HEK293T (cell line): Measurements from ENCODE around the gene CPEB4.

Source experiments
- CTCF ChIA-PET: fragments of 350-600 bp; formaldehyde crosslinking; extraction: SDS; loops from one replicate; lab custom pipeline; 2021; ENCODE audit warnings: antibody characterized with exemption, inconsistent platforms; lab: Yijun Ruan, JAX
- POLR2A ChIA-PET: fragments of 350-600 bp; formaldehyde crosslinking; extraction: SDS; loops from one replicate; lab custom pipeline; 2020; ENCODE audit warnings: antibody characterized with exemption, inconsistent platforms; lab: Yijun Ruan, JAX
- DNase-seq: peaks from one replicate; pipeline ENCODE4 v3.0.0; 2012; ENCODE audit warnings: mixed read lengths; ENCODE audit errors: extremely low spot score
- ARNT ChIP-seq: fragments of 450-650 bp; IDR thresholded peaks from 2 replicates; pipeline ENCODE4 v1.6.1; 2017; ENCODE audit warnings: mild to moderate bottlenecking
- BHLHE40 ChIP-seq: fragments of 450-650 bp; IDR thresholded peaks from 2 replicates; pipeline ENCODE4 v1.6.1; 2016; ENCODE audit warnings: mild to moderate bottlenecking, moderate library complexity, borderline replicate concordance
- CTBP1 ChIP-seq: fragments of 450-650 bp; IDR thresholded peaks from 2 replicates; pipeline ENCODE4 v1.6.1; 2016; ENCODE audit warnings: borderline replicate concordance
- ELF4 ChIP-seq: fragments of 450-650 bp; IDR thresholded peaks from 2 replicates; pipeline ENCODE4 v1.6.1; 2017; ENCODE audit warnings: antibody characterized with exemption
- FOXA1 ChIP-seq: fragments of 450-650 bp; IDR thresholded peaks from 2 replicates; pipeline ENCODE4 v1.6.1; 2016; ENCODE audit warnings: mild to moderate bottlenecking
- FOXK2 ChIP-seq: fragments of 450-650 bp; IDR thresholded peaks from 2 replicates; pipeline ENCODE4 v1.6.1; 2016; ENCODE audit warnings: mild to moderate bottlenecking
- FOXM1 ChIP-seq: fragments of 450-650 bp; IDR thresholded peaks from 2 replicates; pipeline ENCODE4 v1.6.1; 2017; ENCODE audit warnings: mild to moderate bottlenecking, borderline replicate concordance
- HDGF ChIP-seq: fragments of 450-650 bp; IDR thresholded peaks from 2 replicates; pipeline ENCODE4 v1.6.1; 2017; ENCODE audit warnings: antibody characterized with exemption, borderline replicate concordance
- L3MBTL2 ChIP-seq: fragments of 450-650 bp; conservative IDR thresholded peaks from 2 replicates; pipeline ENCODE4 v1.6.1; 2016; ENCODE audit warnings: mild to moderate bottlenecking
- LEF1 ChIP-seq: fragments of 450-650 bp; IDR thresholded peaks from 2 replicates; pipeline ENCODE4 v1.6.1; 2017; ENCODE audit warnings: mild to moderate bottlenecking, borderline replicate concordance
- NFRKB ChIP-seq: fragments of 450-650 bp; IDR thresholded peaks from 2 replicates; pipeline ENCODE4 v1.6.1; 2016; ENCODE audit warnings: mild to moderate bottlenecking, moderate library complexity
- PKNOX1 ChIP-seq: fragments of 450-650 bp; IDR thresholded peaks from 2 replicates; pipeline ENCODE4 v1.6.1; 2016
- SP1 ChIP-seq: fragments of 450-650 bp; IDR thresholded peaks from 2 replicates; pipeline ENCODE4 v1.6.1; 2017
- SUZ12 ChIP-seq: fragments of 450-650 bp; IDR thresholded peaks from 2 replicates; pipeline ENCODE4 v1.6.1; 2016; ENCODE audit warnings: mild to moderate bottlenecking
- TARDBP ChIP-seq: fragments of 450-650 bp; IDR thresholded peaks from 2 replicates; pipeline ENCODE4 v1.6.1; 2016
- ZNF384 ChIP-seq: fragments of 450-650 bp; IDR thresholded peaks from 2 replicates; pipeline ENCODE4 v1.6.1; 2016

The CPEB4 gene

GRCh38 chr5:173924899-173925298 is 36.8 kb downstream of the CPEB4 start:
- no peak for TF ChIP-seq SUZ12
- TF ChIP-seq FOXK2: no peak
- no peak for TF ChIP-seq FOXA1
- no peak for TF ChIP-seq ARNT
- TF ChIP-seq PKNOX1: no peak
- no peak for TF ChIP-seq BHLHE40
- CTCF ChIA-PET: interaction anchor here (0.5 to 1.7 kb wide), 21 partner anchors 10 to 309 kb away, joined by 3 to 9 read pairs (median 4); partner anchors contain the start of gene BOD1
- DNase-seq: no peak
- POLR2A ChIA-PET: interaction anchor here (1.0 to 1.8 kb wide), 4 partner anchors 11 to 309 kb away, joined by 3 to 4 read pairs (median 4); partner anchors contain the start of gene CPEB4

- ChIA-PET CTCF (interaction anchor here (0.5 to 1.7 kb wide), 23 partner anchors 9 to 310 kb away, joined by 3 to 9 read pairs (median 4); partner anchors contain the start of gene BOD1), POLR2A (interaction anchor here (1.0 to 1.8 kb wide), 3 partner anchors 12 to 310 kb away, joined by 3 to 4 read pairs (median 4); partner anchors contain the start of gene CPEB4)
- TF ChIP-seq SUZ12 (no peak), PKNOX1 (no peak), NFRKB (no peak), ZNF384 (no peak), FOXA1 (no peak), ELF4 (no peak), HDGF (no peak)
- peak; percentile 48 for DNase-seq
Observed at GRCh38 chr5:173925449-173926071, 37.4 kb downstream of the CPEB4 start.

GRCh38 chr5:173926359-173926758 is 38.2 kb downstream of the CPEB4 start:
- CTCF ChIA-PET: interaction anchor here (0.8 to 1.7 kb wide), 5 partner anchors 11 to 310 kb away, joined by 3 to 6 read pairs (median 4); partner anchors contain the start of gene BOD1
- TF ChIP-seq ZNF384: no peak
- TF ChIP-seq SP1: no peak
- no peak for TF ChIP-seq PKNOX1
- TF ChIP-seq L3MBTL2: no peak
- no peak for TF ChIP-seq ARNT
- TF ChIP-seq FOXA1: no peak

GRCh38 chr5:173928871-173929574 is 40.9 kb downstream of the CPEB4 start:
- ChIA-PET CTCF (interaction anchor here (0.5 kb wide), 1 partner anchor 81 kb away, joined by 3 read pairs; no protein-coding TSS in a partner anchor), POLR2A (interaction anchor here (0.8 kb wide), 1 partner anchor 11 kb away, joined by 3 read pairs; no protein-coding TSS in a partner anchor)
- TF ChIP-seq NFRKB (no peak), L3MBTL2 (no peak), CTBP1 (no peak), HDGF (no peak), ZNF384 (no peak), FOXM1 (no peak), ELF4 (no peak), LEF1 (no peak), BHLHE40 (no peak), TARDBP (no peak), PKNOX1 (no peak), FOXA1 (no peak), FOXK2 (no peak), SP1 (no peak), SUZ12 (no peak), ARNT (no peak)

More at GRCh38 chr5:173926359-173926758, 38.2 kb downstream of the CPEB4 start:
- DNase-seq: no peak
- POLR2A ChIA-PET: no interaction called here

GRCh38 chr5:173932695-173933139 is 44.6 kb downstream of the CPEB4 start:
- POLR2A ChIA-PET: no interaction called here
- TF ChIP-seq PKNOX1: no peak
- no peak for TF ChIP-seq ZNF384
- TF ChIP-seq TARDBP: no peak
- TF ChIP-seq ARNT: no peak
- TF ChIP-seq HDGF: no peak
- no peak for TF ChIP-seq SP1

More at GRCh38 chr5:173928871-173929574, 40.9 kb downstream of the CPEB4 start:
- DNase-seq: no peak

More at GRCh38 chr5:173932695-173933139, 44.6 kb downstream of the CPEB4 start:
- CTCF ChIA-PET: no interaction called here
- DNase-seq: no peak
